ENCODE data around the gene EHMT1.

Gene EHMT1

DNA sequence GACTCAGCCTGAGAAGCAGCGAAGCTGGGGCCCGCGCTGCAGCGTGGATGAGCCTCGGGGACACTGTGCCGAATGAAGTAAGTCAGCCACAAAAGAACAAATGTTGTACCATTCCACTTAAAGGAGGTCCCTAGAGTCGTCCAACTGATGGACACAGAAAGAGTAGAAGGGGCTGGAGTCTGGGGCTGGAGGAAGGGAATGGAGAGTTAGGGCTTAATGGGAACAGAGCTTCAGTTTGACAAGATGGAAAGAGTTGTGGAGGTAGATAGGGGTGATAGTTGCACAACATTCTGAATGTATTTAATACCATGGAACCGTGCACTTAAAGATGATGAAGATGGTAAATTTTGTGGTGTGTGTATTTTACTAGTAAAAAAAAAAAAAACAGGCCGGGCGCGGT, 119.9 kb downstream of the EHMT1 start:
- DNase-seq (ENCODE audit: low spot score) = no peak

DNA sequence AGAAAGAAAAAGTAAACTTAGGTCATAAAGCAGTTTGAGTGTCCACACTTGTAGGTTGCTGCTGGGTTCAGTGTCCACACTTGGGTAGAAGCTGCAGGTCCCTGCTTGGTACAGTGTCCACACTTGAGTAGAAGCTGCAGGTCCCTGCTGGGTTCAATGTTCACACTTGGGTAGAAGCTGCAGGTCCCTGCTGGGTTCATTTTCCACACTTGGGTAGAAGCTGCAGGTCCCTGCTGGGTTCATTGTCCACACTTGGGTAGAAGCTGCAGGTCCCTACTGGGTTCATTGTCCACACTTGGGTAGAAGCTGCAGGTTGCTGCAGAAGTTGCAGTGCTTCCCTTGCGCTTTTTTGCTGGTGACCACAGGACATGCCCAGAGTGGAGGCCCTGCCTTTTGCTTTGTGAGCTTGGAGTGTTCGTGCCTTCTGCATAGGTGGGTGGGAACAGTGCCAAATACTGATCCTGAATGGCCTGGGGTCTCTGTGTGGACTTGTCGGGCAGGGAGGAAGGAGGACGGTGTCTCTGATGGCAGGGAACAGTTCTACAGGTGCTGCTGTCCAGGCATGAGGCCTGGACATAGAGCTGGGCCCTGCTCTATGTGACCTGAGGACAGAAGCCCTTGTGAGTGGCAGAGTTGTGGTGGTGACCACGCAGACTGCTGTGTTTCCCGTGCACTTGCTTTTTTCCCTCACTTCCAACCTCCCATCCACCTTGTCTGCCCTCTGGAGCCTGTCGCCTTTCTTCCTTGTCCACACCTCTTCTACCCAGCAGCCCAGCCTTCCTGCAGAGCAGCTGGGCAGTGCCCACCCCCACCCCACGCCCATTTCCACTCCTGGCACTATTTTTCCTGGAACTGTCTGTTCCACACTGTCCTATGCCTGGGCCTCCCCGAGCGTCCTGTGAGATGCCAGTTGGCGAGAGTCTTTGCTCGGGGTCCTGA, 120.8 kb downstream of the EHMT1 start:
- DNase-seq (ENCODE audit: low spot score) = no peak

DNA sequence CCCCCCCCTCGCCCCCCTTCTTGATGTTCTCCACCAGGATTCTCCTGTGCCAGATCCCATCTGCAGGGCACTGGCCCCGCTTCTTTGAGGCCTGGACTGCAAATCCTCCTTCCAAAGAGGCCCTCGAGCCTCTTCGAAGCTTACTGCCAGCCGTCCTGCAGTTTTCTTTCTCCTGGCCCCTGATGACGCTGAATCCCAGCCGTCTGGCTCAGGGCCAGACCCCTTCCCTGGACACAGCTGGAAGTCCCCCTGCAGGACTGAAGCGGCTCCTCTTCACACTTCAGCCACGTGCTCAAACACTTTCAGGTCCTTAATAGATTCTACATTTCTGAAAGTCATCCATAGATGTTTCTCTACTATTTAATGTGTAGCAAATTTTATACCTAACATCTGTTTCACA, 121.5 kb downstream of the EHMT1 start:
- DNase-seq (ENCODE audit: low spot score) = no peak

DNA sequence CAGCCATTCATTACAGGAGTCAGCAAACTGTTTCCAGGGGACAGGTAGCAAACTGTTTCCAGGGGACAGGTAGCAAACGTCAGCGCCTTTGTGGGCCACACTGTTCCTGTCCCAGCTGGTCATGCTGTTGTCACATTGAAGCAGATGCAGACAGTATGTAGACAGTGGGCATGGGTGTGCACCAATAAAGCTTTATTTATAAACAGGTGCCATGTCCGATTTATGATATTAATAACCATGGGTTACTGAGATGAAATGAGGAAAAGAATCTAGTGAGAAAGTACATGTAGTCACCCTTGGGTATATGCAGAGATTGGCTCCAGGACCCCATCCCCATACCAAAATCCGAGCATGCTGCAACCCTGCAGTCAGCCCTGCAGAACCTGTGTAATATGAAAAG, 122.5 kb downstream of the EHMT1 start:
- no peak for DNase-seq (ENCODE audit: low spot score)

DNA sequence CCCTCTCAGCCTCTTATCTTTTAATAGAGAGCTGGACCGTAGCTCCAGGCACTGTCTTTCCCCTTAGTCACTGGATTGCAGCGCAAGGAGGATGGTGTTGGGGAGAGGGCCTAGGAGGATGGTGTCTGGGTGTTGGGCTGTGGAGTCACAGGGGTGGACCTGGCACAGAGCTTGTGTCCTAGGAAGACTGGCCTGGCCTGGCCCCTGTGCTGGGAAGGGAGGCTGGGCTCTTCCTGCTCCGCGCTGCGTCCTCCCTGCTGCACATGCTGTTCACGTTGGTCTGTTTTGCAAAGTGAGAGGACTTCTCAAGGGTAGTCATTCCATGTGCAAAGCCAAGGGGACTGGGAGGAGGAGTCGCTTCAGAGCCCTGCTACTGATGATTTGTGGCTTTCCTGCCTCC, 123.9 kb downstream of the EHMT1 start:
- DNase-seq (ENCODE audit: low spot score) = no peak

DNA sequence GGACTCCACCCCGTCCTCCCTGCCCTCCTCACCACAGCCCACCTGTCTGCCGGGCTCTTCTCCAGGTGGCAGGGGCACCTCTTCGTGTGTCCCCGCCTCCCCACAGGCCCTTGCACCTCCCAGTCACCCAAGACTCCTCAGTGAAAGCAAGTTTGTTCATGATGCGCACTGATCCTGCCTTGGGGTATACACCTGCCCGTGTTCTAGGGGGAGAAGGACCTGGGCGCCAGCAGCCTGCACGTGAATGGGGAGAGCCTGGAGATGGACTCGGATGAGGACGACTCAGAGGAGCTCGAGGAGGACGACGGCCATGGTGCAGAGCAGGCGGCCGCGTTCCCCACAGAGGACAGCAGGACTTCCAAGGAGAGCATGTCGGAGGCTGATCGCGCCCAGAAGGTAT, 124.9 kb downstream of the EHMT1 start:
- DNase-seq (ENCODE audit: low spot score) = no peak

DNA sequence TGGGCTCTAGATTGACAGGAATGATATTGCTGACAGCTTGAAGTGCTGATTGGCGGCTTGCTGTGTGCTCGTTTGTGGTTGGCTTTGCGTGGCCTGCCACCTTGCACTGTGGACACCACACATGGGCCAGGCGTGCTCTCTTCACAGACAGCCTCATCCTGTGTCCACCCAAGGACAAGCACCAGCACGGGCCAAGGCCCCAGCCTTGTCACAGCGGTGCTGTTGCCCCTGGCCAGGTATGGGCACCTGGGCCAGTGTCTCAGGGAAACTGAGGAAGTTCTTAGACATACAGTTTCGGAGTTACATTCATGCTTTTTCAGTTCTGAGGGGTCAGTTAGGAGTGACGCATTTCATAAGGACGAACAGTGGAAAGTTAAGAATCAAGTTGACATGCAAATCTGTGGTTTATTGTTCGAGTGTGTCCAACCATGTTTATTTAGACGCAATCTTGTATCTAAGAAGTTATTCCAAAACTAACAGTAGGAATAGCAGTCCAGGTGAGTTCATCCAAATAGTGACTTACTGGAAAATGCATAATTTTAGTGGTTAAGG, 125.9 kb downstream of the EHMT1 start:
- no peak for DNase-seq (ENCODE audit: low spot score)

DNA sequence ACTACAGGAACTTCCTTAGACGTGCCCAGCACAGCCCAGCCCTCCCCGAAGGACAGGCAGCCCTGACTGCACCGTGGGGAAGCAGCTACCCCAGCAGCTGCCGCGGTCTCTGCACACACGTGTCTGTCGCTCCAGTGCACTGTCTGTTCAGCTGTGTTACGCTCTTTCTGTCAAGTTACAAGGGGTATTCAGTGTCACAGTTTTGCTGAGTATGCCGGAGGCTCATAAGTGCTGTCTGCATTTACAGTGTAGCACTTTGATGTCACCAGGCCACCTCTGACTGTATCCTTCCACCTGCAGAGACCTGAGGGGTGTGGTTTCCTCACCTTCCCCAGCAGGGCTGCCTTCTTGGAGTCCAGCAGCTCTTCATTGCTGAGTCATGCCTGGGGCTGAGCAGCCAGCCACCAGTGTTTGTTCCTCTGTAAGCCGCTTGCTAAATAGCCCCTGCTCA, 126.8 kb downstream of the EHMT1 start:
- DNase-seq (ENCODE audit: low spot score) = no peak

DNA sequence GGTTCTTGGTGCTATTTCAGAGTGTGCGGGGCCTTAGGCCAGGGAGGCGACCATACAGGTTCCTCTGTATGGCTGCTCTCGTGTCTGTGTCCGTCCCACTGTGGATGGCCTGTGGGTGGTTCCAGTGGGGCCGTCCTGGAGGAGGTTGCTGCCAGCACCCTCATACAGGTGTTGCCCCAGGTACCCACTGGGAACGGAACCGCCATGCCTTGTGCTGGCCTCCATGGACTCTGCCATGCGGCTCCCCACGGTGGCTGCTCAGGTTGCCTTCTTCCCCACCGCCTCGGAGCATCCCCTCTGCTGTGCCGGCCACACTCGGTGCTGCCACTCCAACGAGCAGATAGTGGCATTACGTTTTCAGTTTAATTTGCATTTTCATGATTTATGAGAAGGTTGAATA, 129.5 kb downstream of the EHMT1 start:
- DNase-seq (ENCODE audit: low spot score) = no peak

DNA sequence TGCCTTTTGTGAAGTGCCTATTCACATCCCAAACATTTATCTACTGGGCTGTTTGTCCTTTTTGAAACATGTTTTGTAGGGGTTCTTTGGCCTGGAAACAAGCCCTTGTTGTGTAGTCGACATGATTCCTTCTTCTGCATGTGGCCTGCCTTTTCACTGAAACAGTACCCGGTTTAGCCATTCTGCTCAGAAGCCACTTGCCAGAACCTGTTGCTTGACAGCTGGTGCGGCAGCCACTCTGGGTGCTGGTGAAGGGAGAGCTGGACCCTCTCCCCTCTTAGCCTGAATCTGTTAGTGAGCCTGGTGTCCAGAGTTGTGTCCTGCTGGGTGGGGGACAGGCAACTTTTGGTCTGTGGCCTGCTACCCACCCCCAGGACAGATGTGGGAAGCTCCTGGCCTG, 129.9 kb downstream of the EHMT1 start:
- no peak for DNase-seq (ENCODE audit: low spot score)

DNA sequence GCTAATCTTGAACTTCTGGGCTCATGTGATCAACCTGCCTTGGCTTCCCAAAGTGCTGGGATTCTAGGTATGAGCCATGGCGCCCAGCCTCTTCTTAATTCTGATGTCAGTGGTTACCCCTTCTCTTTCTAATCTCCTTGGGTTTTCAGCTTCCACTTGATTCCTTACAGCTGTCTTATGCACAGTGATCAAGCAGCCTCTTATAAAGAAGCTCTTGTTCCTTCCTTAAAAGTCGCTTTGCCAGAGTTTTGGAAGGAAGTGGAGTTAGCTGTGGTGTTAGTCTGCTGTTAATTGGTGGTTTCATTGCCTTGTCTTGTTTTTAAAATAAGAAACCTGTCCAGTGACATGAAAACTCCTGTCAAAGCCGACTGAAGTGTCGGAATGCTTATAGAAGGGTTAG, 130.7 kb downstream of the EHMT1 start:
- DNase-seq (ENCODE audit: low spot score) = no peak

DNA sequence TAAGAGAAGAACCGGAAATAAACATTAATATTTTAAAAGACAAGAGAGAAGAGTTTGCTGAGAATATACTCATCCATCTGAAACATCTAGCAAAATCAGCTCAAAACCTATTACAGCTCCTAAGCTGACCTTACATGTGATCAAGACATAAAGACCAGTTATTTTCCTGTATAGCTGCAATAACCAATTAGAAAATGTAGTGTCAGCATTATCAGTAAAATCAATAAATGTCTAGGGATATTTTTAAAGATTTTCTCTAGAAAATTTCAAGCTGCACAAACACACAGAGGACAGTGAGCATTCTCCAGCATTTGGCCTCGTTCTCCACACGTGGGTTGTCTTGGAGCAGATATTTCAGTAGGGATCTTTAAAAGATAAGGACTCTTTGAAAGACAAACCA, 131.2 kb downstream of the EHMT1 start:
- no peak for DNase-seq (ENCODE audit: low spot score)

DNA sequence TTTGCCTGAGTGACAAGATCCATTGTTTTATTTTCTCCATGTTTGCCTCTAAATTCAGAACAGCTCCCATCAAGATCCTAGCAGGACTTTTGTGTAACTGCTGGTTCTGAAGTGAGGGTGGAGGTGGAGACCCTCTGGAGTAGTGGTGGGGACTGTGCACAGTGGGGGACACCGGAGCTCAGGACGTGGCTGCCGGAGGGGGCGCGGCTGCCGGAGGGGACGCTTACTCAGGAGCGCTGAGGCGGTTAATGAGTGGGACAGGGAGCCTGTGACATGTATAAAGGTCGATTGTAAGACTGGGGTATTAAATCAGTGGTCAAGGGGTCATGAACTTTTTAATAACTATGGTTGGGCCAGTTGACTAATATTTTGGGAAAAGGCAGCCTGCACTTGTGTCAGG, 131.8 kb downstream of the EHMT1 start:
- DNase-seq (ENCODE audit: low spot score) = no peak

DNA sequence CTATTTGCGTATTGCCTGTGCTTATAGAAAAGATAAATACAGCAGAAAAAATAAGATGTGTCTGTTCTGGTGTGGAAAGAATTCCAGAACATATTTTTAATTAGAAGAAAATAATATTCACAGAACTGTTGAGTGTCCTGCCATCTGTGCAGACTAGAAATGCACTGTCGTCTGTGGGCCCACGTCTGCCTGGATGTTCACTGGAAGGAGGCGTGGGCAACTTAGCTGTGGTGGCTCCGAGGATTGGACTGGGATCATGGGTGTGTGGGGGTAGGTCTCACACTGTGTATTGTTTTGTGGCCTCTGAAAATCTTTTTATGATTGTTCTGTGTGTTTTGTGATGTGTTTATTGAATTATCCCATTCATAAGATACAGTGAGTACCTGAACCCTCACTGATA, 132.8 kb downstream of the EHMT1 start:
- no peak for DNase-seq (ENCODE audit: low spot score)

DNA sequence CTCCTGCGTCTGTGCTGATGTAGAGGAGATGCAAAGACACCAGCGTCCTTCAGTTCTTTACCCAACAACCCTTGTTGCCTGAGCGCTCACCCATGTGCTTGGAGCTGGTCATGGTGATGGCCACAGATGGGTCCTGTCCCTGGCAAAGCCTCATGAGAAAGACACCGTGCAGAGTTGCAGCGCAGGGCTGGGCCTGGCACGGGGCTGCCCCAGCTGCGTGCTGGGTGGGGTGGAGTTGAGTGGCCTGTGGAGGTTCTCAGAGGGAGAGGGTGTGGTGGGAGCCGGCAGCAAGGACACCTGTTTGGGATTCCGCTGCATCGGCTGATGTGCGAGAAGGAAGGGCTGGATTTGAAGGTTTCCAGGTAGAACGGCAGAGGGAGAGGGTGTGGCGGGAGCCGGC, 133.6 kb downstream of the EHMT1 start:
- no peak for DNase-seq (ENCODE audit: low spot score)

DNA sequence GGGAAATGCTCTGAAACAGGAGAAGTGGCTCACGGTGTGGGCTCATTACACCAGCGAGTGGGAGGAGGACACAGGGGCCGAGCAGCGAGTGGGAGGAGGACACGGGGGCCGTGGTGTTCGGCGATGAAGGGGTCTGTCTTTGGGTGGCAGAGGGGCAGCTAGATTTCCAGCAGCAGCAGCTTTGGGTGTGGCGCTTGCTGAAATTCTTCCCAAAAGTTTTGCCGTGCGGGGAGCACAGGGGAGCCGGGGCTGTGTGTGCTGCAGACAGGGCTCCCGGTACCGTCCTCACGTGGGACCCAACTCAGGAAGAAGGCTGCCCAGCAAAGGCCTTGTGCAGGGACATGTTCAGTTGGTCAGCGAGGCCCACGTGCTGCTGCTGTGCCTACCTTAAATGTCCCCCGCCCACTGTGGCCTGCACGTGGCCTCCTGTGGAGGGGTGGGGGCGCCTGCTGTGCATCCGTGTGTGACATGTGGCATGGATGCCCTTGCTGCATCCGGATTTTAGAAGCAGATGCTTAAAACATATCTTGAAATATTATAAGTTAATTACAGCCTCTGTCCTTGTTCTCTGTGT, 134.5 kb downstream of the EHMT1 start:
- DNase-seq (ENCODE audit: low spot score) = no peak

DNA sequence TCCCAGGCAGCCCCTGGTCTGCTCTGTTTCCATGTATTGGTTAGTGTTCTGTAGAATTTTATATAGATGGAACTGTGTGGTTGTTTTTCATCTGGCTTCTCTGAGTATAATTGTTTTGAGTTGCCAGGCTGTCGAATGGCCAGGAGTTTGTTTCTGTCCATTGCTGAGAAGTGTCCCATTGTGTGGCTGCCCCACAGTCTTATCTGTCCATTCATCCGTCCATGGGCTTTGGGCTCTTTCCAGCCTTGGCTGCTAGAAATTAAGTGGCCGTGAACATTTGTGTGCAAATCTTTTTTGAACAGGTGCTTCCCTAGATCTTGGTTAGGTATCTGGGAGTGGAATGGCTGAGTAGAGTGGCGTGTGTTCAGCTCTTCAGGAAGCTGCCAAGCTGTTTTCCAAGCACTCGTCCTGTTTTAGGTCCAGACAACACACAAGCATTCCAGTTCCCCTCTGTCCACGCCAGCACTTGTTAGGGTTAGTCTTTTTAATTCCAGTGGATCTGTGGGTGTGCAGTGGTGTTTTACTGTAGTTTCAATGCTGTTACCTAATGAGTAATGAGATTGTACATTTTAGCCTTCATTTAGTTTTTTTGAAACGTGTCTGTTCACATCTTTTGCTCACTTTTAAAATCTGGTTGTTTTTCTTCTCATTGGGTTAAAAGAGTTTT, 136.6 kb downstream of the EHMT1 start:
- no peak for DNase-seq (ENCODE audit: low spot score)

DNA sequence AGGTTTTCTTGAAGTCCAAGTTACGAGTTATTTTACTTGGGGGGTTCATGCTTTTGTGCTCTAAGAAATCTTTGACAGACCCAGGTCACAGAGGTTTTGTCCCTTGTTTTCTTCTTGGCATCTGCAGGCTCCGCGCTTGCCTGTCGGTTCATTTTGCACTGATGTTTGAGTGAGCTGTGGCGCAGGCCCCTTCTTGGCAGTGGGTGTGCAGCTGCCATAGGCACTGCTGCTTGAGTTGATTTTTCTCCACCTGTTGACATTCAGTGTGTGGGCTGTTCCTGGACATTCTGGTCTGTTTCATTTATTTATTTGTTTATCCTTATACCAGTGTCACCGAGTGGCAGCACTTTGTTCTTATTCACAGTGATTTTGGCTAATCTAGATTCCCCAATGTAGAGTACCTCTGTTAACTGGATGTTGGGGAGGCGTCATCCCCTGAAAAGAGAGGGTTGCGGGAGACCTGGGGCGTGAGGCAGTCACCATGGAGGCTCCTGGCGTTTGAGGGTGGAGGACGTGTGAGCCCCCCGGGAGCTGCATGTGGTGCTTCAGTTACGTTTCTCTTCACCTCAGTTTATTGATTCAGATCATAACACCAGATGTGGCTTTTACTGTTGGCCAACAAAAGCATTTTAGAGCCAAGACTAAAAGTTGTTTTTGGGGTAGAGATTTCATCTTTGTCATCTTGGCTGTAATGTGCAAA, 137.4 kb downstream of the EHMT1 start:
- no peak for DNase-seq (ENCODE audit: low spot score)

DNA sequence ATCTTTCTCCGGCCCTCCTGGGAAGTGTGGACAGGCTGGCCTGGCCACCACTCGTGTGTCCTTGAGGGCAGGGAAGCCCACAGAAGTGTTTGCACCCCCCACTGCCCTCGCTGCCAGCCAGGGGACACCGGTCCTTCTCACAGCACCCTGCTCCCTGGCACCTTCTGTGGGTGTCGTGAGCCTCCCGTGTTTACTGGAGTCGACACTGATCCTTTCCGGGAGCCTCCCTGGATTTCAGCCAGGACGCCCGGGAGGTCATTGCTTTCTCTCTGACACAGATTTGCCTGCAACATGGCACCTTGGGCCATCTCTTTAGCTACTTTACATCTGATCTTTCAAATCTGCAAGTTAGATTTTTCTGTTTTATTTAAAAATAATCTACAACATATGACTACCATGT, 138.3 kb downstream of the EHMT1 start:
- no peak for DNase-seq (ENCODE audit: low spot score)

DNA sequence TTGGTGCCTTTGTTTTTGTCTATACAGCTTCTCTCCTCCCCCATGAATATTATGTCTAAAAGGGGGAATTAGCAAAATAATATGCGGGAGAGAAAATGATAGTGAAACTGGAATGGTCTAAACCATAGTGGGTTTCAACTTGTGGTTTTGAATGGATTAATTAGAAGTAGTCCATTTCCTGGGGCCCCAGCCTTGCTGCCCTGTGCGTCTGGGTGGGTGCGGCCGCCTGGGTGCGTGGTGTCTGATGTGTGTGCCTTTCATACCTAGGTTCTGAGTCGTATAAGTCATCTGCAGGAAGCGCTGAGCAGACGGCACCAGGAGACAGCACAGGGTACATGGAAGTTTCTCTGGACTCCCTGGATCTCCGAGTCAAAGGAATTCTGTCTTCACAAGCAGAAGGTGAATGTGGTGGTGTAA, 138.8 kb downstream of the EHMT1 start:
- no peak for DNase-seq (ENCODE audit: low spot score)

DNA sequence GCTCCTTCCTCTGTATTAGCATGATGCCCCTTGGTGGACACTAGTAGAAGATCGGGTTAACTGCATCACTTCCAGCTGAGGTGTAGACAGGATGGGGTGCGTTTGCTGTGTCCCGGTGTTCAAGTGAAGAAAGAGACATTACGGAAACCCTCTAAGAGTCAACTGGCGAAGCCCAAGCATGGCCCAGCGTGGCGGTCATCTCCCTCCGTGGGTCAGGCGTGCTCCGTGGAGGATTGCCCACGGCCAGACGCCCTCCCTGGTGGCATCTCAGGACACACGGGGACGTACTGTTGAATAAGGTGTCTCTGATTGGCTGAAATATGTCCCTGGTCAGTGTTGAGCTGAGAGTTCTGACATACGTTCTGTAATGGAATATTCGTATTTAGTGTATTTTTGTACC, 139.3 kb downstream of the EHMT1 start:
- DNase-seq (ENCODE audit: low spot score) = no peak

DNA sequence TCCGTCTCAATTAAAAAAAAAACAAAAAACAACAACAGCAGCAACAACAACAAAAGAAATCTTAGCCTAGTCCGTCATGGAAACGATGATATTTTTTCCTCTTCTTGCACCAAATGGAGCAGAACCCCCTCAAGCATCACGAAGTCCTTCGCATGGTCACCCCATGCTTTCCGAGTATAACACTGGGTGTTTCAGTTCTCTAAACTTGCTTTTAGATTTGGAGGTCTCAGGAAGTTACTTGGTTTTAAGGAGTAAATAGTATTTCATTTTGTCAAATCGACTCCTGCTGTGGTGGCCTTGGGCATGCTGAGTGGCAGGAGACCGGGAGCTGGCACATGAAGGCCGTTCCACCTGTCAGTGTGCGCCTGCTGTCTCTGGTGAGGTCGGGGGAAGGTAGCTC, 140.3 kb downstream of the EHMT1 start:
- no peak for DNase-seq (ENCODE audit: low spot score)

All from SK-N-DZ (cell line).